Adipose tissue (tissue), 3 donors: ENCODE data around the gene HEPACAM. TPM values are rescaled to one million over a fixed set of nuclear protein-coding genes. Genes with fewer than 3 reads are reported as not detected.

Experiments
- H3K27ac ChIP-seq: one replicate; pipeline ENCODE4 v1.5.1; 2013; ENCODE audit warnings: low read depth, low read length
- WGBS, 3 donors: extraction: QIAGEN DNeasy Blood & Tissue Kit; methylation state at CpG; one replicate each; pipeline ENCODE4 v1.1.7; 2013; 5-methylcytosine and 5-hydroxymethylcytosine counted together
- polyA plus RNA-seq, 3 donors: library from polyadenylated mRNA; stranded (reverse); fragments of 200-250 nt; gene quantifications; one replicate each; pipeline ENCODE4 v1.2.3, GENCODE V29; 2013
- donor health status: healthy with polysubstance abuse.
- donor health status: Bipolar disorder and iron deficiency.
- donor health status: healthy.

Gene HEPACAM
- polyA plus RNA-seq, 3 donors, result 2.6 to 19.6 (median 4.7) TPM

DNA sequence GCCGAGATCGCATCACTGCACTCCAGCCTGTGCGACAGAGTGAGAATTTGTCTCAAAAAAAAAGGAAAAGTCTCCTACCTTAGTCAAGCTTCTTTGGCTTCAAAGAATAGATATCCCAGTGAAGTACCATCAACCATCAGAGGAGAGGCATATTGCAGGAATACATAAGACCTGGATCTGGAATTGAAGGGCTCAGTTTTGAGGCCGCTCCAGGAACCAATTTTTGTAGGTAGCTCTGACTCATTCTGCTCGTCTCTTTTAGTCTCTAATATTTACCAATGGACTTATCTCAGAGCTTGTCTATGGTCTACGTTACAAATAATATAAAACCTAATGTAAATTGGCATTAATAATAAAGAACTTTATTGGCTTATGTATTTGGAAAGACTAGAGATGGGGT, 10.0 kb upstream of the HEPACAM start:
- WGBS, 3 donors, result 74 to 80% (median 78%) methylated on average over 6 of the region's 6 CpGs

DNA sequence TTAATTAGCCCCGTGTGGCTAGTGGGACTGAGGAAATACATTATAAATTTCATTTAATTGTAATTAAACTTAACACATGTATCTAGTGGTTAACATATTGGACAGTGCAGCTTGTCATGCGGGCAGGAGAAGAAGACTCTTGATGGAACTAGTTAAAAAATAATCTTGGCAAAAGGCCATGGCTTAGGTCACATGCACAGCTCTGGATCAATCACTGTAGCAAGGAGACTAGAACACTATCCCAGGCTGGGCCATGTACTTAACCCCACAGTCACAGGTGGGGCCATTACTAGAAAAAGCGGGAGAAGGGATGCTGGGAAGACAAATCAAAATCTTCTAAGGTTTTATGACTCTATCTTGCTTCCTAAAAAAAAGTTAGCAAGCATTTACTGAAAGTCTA, 8.7 kb upstream of the HEPACAM start:
- H3K27ac ChIP-seq, result no peak overlapping the region
- WGBS, 3 donors, result 69 to 84% (median 81%) methylated on average over 3 of the region's 3 CpGs

More for the DNA sequence above, 10.0 kb upstream of the HEPACAM start:
- no peak overlapping the region for H3K27ac ChIP-seq

DNA sequence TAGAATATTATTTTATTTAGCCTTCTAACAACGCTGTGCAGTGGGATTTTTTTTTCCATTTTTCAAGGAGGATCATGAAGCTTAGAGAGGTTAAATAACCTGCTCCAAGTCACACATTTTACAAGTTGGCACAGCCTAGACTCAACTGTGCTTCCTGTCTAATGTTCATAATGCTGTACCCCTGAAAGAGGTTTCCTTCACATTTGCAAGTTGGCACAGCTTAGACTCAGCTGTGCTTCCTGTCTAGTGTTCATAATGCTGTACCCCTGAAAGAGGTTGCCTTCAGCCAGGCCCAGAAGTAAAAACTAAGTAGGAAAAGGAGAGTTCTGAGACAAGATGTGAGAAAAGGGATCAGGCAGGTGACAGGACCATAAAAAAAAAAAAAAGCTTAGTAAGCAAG, 7.9 kb upstream of the HEPACAM start:
- H3K27ac ChIP-seq, result no peak overlapping the region
- 18 to 51% (median 51%) methylated on average over 1 of the region's 1 CpG for WGBS, 3 donors

DNA sequence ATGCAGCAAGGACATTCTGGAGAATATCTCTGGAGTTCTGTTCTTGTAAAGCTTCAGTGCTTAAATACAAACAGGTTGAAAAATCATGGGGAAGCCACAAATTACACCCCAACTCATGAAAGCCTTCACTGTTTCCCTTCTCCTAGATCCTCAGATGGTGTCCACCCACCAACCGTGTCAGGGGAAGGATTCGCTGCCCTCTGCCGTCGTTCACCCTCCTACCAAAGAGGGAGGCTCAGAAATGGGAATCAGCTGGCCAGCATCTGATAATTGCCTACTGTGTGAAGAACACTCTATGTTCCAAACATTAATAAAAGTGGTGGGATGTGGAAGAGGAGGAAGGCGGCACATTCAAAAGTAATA, 7.4 kb upstream of the HEPACAM start:
- H3K27ac ChIP-seq, result no peak overlapping the region
- 67 to 75% (median 69%) methylated on average over 5 of the region's 5 CpGs for WGBS, 3 donors

DNA sequence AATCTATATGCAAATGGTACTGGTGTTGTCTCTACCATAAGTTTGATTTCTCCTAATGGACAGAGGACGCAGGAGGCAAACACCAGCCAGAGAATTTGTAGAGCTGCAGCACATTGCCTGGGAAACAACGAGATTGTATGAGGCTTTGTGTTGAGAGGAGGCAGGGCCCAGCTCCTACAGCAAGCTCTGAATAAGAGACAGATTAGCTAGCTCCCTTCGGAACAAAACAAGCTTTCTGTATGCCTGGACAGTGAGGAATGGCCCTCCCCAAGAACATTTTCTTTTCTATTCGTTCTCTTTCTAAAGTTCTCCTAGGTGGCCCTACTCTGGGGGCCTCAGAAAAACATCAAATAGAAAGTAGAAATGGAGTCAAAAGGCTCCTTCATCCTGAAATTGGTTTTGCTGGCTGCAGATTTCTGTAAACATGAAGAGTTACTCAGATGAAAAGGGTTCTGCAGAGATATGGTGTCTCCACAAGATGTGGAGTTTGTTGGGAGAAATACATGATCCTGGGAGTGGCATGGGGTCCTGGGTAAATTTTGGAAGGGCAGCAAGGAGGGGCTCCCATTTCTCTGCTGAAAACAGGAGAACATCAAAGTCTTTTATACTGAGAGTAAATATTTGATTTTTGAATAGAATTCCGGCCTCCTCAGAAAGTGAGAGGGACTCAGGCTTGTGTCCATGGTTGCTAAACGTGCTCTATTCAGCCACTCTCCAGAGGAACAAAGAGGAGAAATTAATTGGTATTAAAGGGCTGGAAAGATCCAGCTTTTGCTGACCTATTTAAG, 6.8 kb upstream of the HEPACAM start:
- 52 to 82% (median 82%) methylated on average over 6 of the region's 6 CpGs for WGBS, 3 donors
- H3K27ac ChIP-seq, result no peak overlapping the region

DNA sequence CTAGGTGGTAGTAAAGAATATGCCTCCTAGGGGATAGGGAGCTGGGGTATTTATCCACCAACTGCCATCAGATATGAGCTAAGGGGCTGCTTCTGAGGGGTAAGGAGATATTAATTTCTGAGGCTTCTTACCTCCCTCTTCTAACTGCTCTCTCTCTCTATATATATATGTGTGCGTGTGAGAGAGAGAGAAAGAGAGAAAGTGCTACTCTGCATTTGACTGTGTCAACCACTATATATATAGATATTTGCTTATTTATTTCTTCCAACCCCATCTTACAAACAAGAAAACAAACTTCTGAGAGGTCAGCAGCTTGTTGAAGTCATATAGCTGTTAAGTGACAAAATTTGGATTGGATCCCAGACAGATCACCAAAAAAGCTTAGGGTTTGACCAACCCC, 5.9 kb upstream of the HEPACAM start:
- WGBS, 3 donors, result 75 to 88% methylated on average over 1 of the region's 1 CpG; no CpG with 5 or more reads in 1 of the 3 donors
- H3K27ac ChIP-seq, result no peak overlapping the region

DNA sequence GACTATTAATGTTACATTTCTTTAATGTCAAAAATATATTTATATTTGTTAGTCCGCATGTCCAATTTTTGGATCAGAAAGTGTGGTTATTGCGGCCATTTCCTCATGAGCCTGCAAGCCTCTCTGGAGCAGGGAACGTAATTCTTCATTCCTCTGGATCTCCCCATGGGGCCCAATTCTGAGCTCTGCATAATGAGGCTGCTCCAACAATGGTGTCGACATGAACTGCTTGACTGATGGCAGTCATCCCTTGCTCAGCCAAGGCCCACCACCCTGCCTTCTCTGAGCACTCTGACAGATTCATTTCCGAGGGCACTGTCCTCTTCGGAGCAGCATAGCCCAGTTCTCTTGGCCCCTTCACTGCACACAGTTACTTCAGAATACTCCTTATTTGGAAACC, 3.1 kb upstream of the HEPACAM start:
- WGBS, 3 donors, result 69 to 72% (median 71%) methylated on average over 6 of the region's 6 CpGs
- no peak overlapping the region for H3K27ac ChIP-seq

DNA sequence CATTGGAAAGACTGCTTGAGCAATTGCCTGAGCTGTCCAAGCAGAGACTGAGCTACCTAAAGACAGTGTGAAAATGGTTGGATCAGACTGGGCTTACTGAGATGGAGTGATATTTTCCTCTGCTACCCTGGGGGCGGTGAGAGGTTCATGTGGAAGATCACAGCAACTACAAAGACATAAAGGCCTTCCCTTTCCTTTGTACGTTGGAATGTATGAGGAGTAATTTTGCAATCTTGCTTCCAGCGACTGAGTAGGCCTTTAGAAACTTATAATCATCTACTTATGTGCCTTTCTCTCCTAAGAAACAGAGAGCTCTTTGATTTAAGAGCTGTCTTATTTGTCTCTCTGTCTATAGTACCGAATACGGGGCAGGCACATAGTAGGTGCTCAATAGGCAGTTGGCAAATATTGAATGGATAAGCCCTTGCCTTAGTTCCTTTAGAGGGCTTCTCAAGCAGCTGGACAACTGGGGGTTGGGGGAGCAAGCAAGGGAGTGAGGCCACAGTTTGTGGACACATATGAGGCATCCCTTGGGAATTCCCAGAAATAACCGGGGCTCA, 2.4 kb upstream of the HEPACAM start:
- H3K27ac ChIP-seq, result no peak overlapping the region
- 64 to 80% (median 79%) methylated on average over 6 of the region's 6 CpGs for WGBS, 3 donors

DNA sequence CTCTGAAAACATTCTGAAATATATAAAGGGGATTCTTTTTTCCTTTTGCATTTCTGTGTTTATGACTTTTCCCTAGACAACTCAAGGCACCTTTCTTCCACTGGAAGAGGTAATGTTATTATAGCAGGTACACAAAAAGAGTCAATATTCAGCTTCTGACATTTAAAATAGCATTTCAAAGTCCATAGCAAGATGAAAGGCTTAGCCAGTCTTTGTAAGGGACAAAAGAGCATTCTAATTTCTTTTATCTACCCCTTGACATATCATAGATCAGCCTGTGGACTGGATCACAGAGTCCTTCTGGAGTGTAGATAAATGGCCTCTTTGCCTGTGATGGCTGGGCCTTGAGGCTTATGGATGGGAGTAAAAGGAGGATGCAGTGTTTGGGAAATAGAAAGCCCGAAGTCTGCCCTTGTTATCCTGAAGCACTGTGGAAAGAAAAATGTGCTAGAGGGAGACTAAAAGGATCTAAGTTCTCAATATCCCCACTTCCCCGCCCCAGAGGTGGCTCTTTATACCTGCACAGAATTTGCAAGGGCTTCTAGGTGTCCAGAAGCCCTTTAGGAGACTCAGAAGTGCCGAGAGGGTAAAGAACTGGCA, 1.6 kb upstream of the HEPACAM start:
- H3K27ac ChIP-seq, result no peak overlapping the region
- 71 to 90% (median 87%) methylated on average over 3 of the region's 3 CpGs for WGBS, 3 donors

DNA sequence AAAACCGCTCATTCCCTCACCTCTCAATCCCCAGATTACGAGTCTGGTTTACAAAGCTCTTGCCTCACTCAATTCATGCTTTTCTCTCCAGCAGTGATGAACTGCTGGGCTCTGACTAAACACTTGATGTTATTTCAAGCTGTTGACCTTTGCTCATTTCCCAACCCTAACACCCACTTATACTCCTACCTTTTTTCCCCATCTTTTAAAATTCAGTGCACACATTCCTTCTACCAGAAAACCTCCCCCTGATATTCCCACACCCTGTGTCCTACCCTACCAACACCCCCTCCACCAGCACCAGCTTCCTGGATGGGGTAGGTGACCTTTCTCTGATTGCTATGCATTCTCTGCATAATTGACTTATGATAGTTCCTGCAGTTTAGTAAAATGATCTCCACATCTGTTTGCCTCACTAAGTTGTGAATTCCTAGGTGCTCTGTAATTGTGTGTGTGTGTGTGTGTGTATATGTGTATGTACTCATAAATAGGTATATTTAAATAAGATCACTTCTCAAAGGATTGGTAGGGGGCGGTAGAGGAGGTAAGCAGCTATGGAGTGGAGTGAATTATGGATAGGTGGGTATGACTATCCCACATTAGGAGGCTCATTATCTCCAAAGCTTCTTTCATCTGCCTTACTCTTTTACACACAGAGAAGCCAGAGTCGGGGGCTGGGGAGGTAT, 842 bp downstream of the HEPACAM start:
- 58 to 80% (median 73%) methylated on average over 4 of the region's 4 CpGs for WGBS, 3 donors
- no peak overlapping the region for H3K27ac ChIP-seq

DNA sequence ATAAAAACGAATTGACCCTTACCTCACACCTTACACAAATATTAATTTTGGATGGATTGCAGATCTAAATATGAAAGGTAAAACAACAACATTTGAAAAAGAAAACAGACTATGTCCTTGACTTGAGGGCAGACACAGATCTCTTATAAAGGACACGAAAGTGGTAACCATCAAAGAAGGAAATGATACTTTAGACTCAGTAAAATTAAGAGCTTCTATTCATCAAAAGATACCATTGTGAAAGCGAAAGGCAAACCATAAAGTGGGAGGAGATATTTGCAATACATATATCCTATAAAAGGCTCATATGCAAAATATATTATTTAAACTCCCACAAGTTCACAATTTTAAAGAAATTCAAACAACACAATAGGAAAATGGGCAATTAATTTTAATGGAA, 5.0 kb downstream of the HEPACAM start:
- WGBS, 3 donors, result 73 to 85% (median 84%) methylated on average over 3 of the region's 3 CpGs
- H3K27ac ChIP-seq, result no peak overlapping the region

DNA sequence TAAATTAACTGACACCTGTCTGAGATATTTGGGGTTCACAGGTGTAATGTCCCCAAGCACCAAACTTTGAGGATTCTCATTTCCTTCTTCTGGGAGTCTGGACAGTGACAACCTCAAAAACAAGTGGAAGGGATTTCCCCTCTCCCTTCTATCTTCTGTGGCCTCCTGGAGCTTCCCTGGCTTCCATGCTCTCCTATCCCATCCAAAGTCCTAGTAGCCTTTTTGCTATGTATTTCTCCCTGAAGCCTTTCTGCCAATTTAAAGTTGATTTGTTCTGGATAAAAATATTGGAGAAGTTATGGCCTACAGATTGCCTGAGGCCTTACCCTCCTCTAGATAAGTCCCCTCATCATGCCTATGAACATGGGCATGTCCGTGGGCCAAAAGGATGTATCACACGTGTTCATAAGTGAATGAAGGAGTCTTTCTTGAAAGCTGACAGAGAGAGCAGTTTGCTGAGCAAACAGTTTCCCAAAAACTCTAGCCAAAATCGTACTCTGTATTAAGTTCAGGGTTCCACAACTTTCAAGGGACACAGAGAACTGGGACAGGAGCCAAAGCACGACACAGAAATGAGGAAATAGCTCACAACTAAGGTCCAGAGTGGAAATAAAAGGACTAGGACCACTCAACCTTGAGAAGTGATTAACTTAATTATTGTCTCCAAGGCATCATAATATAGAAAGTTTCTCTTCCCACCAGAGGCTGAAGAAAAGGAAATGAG, 6.7 kb downstream of the HEPACAM start:
- WGBS, 3 donors, result 25 to 35% (median 34%) methylated on average over 4 of the region's 4 CpGs
- no peak overlapping the region for H3K27ac ChIP-seq

DNA sequence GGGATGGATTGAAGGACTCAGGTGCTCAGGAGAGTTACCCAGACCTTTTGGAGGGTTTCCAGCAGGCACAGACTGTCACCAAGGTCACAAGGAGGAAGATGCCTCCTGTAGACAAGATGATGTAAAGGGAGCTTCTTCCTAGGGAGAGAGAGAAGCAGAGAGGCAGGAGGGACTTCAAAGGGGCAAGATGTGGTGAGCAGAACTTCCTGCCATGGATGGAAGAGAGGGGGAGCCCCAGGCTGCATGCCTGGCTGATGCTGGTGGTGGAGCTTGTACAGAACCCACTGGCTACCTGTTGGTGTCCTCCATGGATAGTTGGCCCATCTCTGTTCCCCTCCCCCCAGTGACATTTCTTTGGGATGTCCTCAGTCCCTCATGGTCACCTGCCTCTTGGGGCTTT, 12.6 kb downstream of the HEPACAM start:
- no peak overlapping the region for H3K27ac ChIP-seq

DNA sequence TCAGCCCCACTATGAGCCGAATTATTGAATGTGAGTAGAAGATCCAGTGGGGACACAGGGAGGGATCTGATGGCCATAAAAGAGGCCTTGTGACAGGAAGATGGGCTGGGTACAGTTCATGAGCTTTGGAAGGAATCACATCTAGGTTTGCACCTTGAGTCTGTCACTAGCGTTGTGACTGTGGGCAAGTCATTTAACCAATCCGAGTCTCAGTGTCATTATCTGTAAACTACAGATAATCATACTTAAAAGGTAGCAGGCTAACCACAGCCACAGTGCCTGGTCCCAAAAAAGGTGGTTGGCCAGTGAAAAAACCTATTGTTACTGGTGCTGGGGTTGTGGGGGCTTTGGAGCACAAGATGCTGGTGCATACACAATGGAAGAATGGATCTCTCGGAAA, 13.0 kb downstream of the HEPACAM start:
- H3K27ac ChIP-seq, result no peak overlapping the region
- WGBS, 3 donors, result 75 to 93% (median 90%) methylated on average over 4 of the region's 4 CpGs

DNA sequence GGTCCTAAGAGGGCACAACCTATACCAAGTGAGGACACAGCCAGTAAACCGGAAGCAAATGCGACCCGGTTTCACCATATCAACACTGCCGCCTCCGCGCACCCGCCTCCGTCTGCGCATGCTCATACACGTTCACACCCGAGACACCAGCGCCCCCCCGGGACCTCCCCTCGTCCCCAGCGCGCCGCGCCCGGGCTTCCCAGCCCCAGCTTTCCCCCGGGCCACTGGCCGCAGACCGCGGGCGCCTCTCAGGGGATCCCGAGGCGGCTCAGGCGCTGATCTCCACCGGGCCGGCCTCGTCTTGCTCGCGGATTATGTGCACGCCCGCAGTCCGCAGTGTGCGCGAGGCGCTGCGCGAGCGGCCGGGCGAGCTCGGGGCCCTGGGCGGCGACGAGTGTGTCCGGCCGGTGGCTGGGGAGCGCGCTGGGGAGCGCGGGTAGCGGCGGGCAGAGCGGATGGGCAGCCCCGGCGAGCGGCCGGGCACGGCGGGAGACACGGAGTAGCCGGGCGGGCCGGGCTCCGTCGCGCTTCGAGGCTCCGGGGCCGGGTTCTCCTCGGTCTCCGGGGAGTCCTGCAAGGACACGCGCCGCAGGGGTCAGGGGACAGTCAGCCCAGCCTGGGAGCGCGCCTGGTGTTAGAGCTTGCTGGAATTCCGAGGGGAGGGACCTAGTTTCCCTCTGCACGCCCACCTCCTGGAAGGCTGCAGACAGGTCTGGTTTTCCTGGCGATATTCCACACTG, 14.8 kb downstream of the HEPACAM start:
- WGBS, 3 donors, result 5 to 13% (median 10%) methylated on average over 77 to 82 of the region's 82 CpGs
- no peak overlapping the region for H3K27ac ChIP-seq

DNA sequence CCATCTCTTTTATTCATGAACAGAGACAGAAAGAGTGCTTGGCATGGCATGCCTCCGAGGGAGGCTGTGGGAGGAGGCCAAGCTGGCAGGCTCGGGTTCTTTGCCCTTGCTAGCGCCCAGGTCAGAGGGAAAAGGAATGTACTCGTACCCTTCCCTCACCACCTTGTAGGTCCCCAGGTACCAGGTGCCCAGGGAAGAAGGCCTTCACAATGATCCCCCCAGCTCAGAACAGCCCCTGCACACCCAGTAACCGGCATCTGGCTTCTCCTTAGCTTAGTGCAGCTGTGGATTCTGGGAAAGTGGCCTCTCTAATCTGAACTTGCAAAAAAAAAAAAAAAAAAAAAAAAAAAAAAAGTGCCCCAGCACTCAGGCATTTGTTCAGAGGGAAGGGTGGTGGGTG, 15.5 kb downstream of the HEPACAM start:
- WGBS, 3 donors, result 89 to 92% (median 90%) methylated on average over 5 of the region's 5 CpGs
- no peak overlapping the region for H3K27ac ChIP-seq

DNA sequence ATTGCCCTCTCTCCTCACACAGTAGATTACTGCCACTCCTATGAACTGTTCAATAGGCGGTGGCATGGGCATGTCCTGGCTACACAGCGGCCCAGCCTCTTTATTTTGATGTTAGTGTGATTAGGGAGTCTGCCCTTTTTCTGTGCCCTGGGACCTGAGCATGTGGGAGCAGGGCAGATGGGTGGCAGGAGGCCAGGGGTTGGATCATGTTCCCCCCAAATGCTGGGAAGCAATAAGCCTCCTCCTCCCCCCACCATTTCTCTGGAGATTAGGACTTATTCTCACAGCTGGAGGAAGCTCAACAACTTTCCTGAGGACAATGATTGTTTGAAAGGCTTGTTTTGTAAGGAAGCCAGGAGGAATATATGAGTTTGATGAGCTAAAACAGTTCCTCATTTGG, 15.9 kb downstream of the HEPACAM start:
- 88 to 92% (median 91%) methylated on average over 2 of the region's 2 CpGs for whole genome bisulfite sequencing, 3 donors

DNA sequence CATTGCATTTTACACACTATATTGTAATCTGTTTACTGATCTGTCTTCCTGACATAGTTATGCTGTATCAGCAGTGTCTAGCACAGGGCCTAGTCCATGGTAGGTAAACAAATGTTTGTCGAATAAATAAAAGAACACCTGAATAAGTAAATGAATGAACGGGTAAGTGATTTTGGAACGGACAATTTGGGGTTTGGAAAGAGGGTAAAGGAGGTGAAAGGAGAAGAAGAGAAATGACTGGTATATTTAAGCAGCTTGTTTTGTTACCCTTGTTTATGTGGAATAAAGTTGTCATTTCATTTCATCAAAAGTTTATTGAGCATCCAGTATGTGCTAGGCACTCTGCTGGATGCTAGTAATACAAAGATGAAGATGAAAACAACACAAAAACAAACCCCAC, 16.9 kb downstream of the HEPACAM start, which contains the start of gene HEPN1:
Gene HEPN1 (plus strand): TSS at position 301 of the 400 bp plus-strand sequence.
- no peak within 1 kb of the TSS for H3K27ac ChIP-seq
- 53 to 93% (median 93%) methylated on average over 3 of the region's 3 CpGs for WGBS, 3 donors

More for the DNA sequence above, 15.9 kb downstream of the HEPACAM start:
- no peak overlapping the region for H3K27ac ChIP-seq
